ENCODE results near the gene RBM19.

Gene RBM19

GRCh38 chr12:113850309-113851056 is 115.6 kb downstream of the RBM19 start:
- DNase-seq, result no peak

- no peak for DNase-seq
Observed at GRCh38 chr12:113847856-113848255, 118.3 kb downstream of the RBM19 start.

- DNase-seq, result no peak
Observed at GRCh38 chr12:113846883-113847755, 119.0 kb downstream of the RBM19 start.

- DNase-seq, result no peak
Observed at GRCh38 chr12:113845900-113846674, 120.0 kb downstream of the RBM19 start.

GRCh38 chr12:113844495-113845210 is 121.5 kb downstream of the RBM19 start:
- DNase-seq, result no peak

- DNase-seq, result no peak
Observed at GRCh38 chr12:113842699-113843098, 123.4 kb downstream of the RBM19 start.

- no peak for DNase-seq
Observed at GRCh38 chr12:113841786-113842185, 124.3 kb downstream of the RBM19 start.

GRCh38 chr12:113840401-113841042 is 125.6 kb downstream of the RBM19 start:
- DNase-seq, result no peak

GRCh38 chr12:113838896-113839295 is 127.2 kb downstream of the RBM19 start:
- DNase-seq, result no peak

- no peak for DNase-seq
Observed at GRCh38 chr12:113837528-113838296, 128.4 kb downstream of the RBM19 start.

- DNase-seq, result no peak
Observed at GRCh38 chr12:113837084-113837483, 129.0 kb downstream of the RBM19 start.

- DNase-seq, result no peak
Observed at GRCh38 chr12:113835896-113836295, 130.2 kb downstream of the RBM19 start.

- no peak for DNase-seq
Observed at GRCh38 chr12:113835433-113835832, 130.7 kb downstream of the RBM19 start.

- DNase-seq, result no peak
Observed at GRCh38 chr12:113833422-113833821, 132.7 kb downstream of the RBM19 start.

- DNase-seq, result no peak
Observed at GRCh38 chr12:113831476-113831875, 134.6 kb downstream of the RBM19 start.

- no peak for DNase-seq
Observed at GRCh38 chr12:113831016-113831415, 135.1 kb downstream of the RBM19 start.

- DNase-seq, result no peak
Observed at GRCh38 chr12:113829212-113829611, 136.9 kb downstream of the RBM19 start.

- no peak for DNase-seq
Observed at GRCh38 chr12:113827539-113828114, 138.5 kb downstream of the RBM19 start.

GRCh38 chr12:113826805-113827538 is 139.2 kb downstream of the RBM19 start:
- DNase-seq, result no peak

- DNase-seq, result no peak
Observed at GRCh38 chr12:113825705-113826104, 140.4 kb downstream of the RBM19 start.

Data from activated gamma-delta T cell (primary cell).